ENCODE measurements around the gene FGR.

The FGR gene

GRCh38 chr1:27566462-27567145 lies 68.4 kb downstream of the FGR start:
- no peak for DNase-seq

GRCh38 chr1:27564710-27565649 lies 70.0 kb downstream of the FGR start:
- DNase-seq = no peak

GRCh38 chr1:27563591-27564471 lies 71.2 kb downstream of the FGR start:
- DNase-seq = no peak

DNA sequence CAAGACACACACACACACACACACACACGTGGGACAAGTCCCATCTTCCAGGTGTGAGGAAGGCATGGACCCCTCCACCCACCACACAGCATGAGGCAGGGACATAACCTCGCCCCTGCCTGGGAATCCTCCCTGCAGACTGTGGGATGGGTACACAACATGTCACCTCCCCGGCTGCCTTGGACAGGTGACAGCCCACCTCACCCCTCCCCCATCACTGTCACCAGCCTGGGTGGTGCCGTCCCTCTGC lies 71.7 kb downstream of the FGR start:
- DNase-seq = no peak

GRCh38 chr1:27562534-27563340 lies 72.2 kb downstream of the FGR start:
- no peak for DNase-seq

Measured in activated effector memory CD4-positive, alpha-beta T cell treated with anti-CD3 and anti-CD28 coated beads, Interleukin-2, amount 50 U/mL, for 16 hours (primary cell).